ENCODE results near the gene ZER1. TPM values are rescaled to one million over a fixed set of nuclear protein-coding genes. Genes with fewer than 3 reads are reported as not detected.

The ZER1 gene
- polyA plus RNA-seq, 3 donors = 13.4 to 23.3 (median 20.1) TPM

DNA sequence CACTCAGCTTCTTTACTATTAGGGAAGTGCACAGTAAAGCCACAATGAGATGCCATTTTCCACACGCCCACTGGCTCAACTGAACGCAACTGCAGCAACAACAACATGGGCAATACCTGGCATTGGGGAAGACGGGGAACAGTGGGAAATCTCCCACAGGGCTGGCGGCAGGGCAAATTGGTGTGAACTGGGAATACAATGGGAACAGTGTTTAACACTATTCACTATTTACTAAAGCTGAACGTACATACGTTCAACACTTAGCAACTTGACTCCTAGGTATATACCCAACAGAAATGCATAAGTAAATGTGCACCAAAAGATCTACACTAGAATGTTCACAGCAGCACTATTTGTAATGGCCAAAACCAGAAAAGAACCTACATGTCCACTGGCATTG is 14.1 kb downstream of the ZER1 start:
- no peak overlapping the region for H3K27ac ChIP-seq (ENCODE audit: low read depth, low read length)
- 87 to 93% (median 88%) methylated on average over 6 of the region's 6 CpGs for WGBS, 3 donors

DNA sequence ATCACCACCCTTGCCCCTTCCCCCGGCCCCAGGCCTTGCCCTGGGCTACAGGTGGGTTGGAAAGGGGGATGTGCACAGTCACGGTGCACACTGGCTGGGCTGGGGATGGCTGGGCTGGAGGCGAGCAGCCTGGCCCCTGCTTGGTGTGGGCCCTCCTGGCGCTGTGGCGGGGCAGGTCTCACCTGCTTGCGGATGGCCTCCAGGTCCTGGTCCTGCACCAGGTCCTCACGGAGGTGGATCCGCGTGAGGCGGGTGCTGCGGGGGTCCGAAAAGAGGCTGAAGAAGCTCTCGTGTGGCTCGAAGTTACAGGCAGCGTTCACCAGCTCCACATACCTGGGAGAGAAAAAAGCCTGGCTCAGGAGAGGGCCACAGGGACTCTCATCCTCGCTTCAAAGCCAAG is 18.1 kb downstream of the ZER1 start:
- WGBS, 3 donors = 90 to 96% (median 95%) methylated on average over 16 of the region's 16 CpGs

DNA sequence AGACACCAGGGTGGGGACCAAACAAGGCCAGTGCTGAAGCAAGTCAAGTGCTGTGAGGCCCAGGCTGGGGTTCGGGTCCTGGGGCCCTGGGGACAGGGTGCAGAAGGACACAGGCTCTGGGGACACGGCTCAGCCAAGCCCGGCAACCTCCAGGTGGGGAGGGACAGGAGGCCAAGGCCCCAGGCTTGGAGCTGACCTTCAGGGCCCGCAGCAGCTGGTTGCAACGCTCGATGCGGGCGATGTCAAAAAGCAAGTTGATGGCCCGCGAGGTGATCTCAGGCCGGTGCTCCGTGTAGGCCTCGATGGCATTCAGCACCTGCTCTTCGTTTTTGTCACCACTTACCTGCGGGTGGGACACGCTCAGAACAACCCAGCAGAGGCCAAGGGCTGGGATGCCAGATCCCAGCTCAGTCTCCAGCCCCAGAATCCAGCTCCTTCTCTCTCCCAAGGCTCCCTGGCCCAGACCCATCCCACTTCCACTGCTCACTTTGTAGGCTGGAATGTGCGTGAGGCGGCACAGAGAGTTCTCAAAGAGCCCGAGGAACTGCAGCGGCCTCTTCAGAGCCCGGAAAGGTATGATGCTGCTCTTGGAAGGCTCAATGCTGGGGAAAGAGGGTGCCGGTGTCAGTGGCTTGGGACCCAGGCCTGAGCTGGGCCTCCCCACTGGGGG is 20.7 kb downstream of the ZER1 start:
- 92 to 94% (median 94%) methylated on average over 20 to 22 of the region's 22 CpGs for WGBS, 3 donors
- no peak overlapping the region for H3K27ac ChIP-seq (ENCODE audit: low read depth, low read length)

More for the DNA sequence above, 18.1 kb downstream of the ZER1 start:
- H3K27ac ChIP-seq (ENCODE audit: low read depth, low read length) = no peak overlapping the region

DNA sequence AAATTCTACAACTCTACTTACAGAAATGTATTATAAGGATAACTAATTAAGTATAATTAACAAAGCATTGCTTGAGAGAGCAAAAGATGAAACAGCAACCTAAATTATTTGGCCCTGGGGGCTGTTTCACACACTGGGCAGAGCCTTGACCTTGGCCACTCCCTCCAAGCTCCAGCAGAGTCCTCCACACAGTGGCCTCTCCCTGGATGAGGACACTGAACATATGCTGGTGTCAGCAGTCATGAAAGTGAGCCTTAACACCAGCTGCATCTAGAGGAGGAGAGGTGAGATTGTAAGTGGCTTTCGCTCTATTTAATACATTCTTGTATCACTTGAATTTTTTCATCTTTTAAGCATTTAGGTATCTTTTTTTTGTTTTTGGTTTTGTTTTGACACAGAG is 24.5 kb downstream of the ZER1 start:
- WGBS, 3 donors = 91 to 100% (median 98%) methylated on average over 1 of the region's 1 CpG

DNA sequence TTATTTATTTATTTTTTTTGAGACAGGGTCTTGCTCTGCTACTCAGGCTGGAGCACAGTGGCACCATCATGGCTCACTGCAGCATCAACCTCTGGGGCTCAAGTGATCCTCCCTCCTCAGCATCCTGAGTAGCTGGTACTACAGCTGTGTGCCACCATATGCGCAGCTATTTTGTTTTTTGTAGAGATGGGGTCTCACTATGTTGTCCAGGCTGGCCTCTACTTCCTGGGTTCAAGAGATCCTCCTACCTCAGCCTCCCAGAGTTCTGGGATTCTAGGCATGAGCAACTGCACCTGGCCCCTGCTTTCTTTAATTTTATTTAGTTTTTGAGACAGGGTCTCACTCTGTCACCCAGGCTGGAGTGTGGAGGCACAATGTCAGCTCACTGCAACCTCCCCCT is 28.3 kb downstream of the ZER1 start:
- H3K27ac ChIP-seq (ENCODE audit: low read depth, low read length) = no peak overlapping the region
- 94 to 100% (median 100%) methylated on average over 1 of the region's 1 CpG for WGBS, 3 donors

More for the DNA sequence above, 24.5 kb downstream of the ZER1 start:
- H3K27ac ChIP-seq (ENCODE audit: low read depth, low read length) = no peak overlapping the region

DNA sequence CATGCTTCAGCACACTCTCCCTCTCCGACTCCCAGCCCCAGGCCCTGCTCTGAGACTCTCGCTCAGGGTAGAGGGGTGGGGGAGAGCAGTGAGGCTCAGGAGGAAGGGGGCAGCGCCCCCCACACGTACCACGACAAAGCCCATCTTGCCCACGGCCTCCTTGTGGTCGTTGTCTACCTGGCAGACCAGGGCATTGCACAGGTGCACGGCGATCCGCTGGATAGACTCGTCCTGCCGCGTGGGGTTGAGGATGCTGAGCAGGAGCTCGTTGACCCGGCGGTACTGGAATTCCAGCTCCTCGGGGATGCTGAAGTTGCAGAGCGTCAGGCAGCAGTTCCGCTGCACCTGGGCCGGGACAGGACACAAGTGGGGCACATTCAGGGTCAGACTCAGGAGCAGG is 29.3 kb downstream of the ZER1 start:
- no peak overlapping the region for H3K27ac ChIP-seq (ENCODE audit: low read depth, low read length)
- 83 to 89% (median 84%) methylated on average over 20 of the region's 20 CpGs for whole genome bisulfite sequencing, 3 donors

DNA sequence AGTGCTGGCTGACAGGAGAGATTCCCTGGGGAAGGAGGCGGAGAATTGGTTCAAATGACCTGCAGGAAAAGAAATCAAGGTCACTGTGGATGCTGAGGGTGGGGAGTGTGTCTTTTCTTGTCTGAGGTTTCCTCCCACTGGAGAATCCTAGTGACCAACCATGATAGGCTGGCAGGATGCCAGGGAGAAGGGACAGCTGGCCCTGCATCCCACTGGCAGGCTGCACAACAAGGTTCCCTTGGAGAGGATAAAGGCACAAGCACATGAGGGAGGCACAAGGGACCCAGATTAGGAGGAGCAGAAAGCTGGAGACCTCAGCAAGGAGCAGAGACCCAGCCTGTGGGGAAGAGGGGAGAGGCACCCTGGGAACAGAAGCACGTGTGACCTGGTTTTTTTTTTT is 36.4 kb downstream of the ZER1 start:
- WGBS, 3 donors = 69 to 94% (median 76%) methylated on average over 1 to 2 of the region's 2 CpGs
- H3K27ac ChIP-seq (ENCODE audit: low read depth, low read length) = no peak overlapping the region

DNA sequence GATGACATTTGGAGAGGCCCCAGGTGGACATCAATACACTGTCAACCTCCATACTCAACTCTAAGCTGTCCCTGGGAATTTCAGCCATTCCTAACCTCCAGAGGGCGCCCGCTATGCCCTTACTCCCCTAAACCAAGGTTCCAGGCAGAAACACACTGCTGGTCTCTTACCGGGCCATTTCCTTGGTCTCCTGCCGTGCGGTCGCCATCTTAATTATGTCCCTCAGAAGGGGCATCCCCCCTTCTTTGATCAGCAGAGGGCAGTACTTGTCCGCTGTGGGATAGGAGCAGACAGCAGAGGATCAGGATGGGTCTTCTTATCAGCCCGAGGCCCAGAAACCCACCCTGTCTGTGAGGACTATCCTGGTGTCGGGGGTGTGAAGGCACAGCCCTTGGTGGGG is 38.5 kb downstream of the ZER1 start:
- no peak overlapping the region for H3K27ac ChIP-seq (ENCODE audit: low read depth, low read length)
- WGBS, 3 donors = 14 to 41% (median 40%) methylated on average over 9 of the region's 9 CpGs

DNA sequence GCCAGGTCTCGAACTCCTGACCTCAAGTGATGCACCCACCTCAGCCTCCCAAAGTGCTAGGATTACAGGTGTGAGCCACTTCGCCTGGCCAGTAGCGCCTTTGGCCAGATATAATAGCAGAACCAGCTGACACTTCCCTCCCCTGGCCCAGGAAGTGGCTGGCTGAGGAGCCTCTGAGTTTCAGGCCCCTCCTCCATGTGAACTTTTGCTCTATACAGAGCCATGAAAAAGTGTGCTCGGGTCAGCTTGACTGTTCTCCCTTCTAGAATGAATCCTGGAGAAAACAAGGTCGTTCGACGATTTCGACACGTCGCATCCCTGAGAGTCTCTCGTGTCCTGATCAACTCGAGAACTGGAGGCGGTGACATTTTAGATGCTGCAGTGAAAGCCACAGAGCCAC is 39.2 kb downstream of the ZER1 start:
- no peak overlapping the region for H3K27ac ChIP-seq (ENCODE audit: low read depth, low read length)
- 82 to 91% (median 85%) methylated on average over 13 of the region's 13 CpGs for WGBS, 3 donors

DNA sequence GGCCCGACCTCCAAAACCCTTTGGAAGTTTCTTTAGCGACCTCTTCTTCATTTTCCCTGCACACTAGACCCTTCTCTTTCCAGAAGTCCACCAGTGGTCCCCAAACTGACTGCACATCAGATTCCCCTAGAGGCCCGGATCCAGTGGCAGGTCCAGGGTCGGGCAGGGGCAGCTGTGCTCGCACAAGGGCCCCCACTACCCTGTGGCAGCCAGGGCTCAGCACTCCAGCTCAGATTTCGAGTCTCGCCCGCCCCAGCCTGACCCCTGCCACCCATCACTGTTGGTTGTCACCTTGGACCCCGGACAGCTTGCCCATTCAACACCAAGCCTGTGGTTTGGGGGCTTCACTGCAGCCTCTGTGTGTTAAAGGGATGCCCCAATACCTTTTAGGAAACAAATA is 40.0 kb downstream of the ZER1 start:
- WGBS, 3 donors = 79 to 86% (median 83%) methylated on average over 9 of the region's 9 CpGs
- H3K27ac ChIP-seq (ENCODE audit: low read depth, low read length) = no peak overlapping the region

DNA sequence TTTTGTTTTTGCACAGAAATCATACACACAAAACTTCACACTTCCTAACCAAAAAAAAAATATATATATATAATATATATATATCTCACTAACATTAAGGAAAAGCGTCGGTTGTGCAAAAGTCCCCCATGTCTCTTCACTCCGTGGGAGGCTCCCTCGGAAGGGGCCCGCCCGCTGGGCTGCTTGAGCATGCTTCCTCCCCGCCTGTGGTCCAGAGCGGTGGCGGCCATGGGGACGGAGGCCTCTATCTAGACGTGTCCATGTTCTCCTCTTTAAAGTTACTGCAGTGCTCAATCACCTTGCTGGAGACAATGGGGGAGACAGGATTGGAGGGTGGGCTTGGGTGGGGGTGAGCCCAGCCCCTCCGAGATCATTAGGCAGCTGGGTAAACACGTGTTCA is 40.6 kb downstream of the ZER1 start:
- WGBS, 3 donors = 82 to 86% (median 85%) methylated on average over 13 of the region's 13 CpGs
- no peak overlapping the region for H3K27ac ChIP-seq (ENCODE audit: low read depth, low read length)

DNA sequence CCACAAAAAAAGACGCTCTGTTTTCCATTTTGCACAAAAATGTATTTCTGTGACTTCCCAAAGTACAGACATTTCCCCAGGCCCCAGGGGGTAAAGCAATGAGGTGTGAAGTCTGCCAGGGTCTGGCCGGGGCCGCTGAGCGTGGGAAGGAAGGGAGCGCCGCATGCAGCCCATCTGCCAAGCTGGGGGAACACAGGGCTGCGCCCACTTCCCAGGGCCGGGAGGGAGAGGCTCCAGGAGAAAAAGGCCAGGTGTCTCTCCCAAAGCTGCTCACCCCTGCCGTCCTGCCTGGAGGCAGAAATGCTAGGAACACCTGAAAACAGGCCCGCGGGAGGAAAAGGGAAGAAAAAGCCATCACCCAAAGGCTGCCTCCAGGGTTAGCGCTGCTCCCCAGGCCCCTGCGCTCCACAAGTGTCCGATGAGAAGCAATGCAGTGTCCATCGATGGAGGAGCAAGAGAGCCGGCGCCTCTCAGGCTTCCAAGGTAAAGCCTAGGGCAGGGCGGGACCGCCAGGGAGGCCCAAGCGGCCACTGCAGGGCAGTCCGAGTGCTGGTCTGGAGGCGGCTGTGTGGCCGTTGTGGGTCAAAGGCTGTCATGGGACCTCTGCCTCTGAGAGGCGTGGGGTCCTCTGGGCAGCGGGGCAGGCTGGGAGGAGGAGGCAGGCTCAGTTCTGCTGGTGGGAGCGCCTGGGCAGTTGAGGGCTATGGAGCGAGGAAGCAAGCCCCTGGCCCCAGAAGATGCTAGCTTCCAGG is 41.8 kb downstream of the ZER1 start:
- WGBS, 3 donors = 91% methylated on average over 27 of the region's 27 CpGs
- no peak overlapping the region for H3K27ac ChIP-seq (ENCODE audit: low read depth, low read length)

DNA sequence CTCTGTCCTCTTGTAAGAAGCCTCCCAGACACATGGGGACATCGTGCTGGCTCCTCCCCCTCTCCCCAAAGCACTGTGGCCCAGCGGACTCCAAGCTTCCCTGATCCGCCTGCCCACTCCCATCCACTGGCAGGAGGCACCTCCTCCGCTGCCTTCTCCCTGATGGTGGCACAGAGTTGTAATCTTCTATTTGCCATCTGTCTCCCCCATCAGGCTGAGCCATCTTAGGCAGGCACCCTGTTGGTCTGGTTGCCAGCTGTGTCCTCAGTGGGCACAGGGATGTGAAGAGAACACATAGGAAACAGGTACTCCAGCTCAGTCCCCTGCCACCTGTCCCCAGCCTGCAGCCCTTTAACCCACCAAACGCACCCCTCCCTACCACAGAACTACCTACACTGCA is 42.4 kb downstream of the ZER1 start:
- WGBS, 3 donors = 73 to 82% (median 76%) methylated on average over 5 of the region's 5 CpGs
- no peak overlapping the region for H3K27ac ChIP-seq (ENCODE audit: low read depth, low read length)

DNA sequence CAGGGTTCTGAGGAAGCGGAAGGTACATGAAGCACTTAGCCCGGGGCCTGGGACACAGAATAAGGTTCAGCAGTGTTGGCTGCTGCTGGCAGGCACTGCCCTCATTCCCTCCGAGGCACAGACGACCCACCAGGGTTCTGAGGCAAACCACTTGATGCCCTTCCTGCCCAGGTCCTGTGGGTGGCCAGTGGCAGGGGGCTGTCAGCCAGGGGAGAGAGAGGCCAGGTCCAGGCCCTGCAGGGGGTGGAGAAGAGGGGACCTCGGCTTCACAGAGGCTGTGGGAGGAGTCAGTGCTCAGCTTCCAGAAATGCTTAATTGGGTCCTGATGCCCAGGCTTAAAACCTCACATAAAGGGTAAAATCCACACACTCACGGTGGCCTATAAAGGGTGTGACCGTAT is 43.4 kb downstream of the ZER1 start:
- 74 to 79% (median 76%) methylated on average over 7 of the region's 7 CpGs for WGBS, 3 donors
- no peak overlapping the region for H3K27ac ChIP-seq (ENCODE audit: low read depth, low read length)

DNA sequence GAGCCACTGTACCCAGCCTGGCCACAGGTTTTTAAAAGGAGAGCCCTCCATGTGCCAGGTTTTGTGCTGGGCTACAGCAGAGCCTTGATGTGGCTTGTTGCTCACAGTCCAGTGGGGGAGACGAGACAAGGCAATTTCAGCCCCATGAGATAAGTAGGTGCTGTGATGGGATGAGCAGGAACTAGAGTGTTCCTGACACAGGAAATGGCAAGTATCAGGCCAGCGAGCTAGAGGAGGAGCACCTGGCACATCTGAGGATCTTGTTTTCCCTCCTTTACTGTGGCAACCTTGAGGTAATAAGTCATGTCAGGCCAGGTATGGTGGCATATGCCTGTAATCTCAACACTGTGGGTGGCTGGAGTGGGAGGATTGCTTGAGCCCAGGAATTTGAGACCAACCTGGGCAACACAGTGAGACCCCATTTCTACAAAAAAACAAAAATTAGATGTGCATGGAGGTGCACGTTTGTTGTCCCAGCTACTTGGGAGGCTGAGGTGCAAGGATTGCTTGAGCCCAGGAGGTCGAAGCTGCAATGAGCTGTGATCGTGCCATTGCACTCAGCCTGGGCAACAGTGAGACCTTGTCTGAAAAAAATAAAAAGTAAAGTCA is 44.0 kb downstream of the ZER1 start:
- 77 to 97% (median 79%) methylated on average over 5 of the region's 5 CpGs for WGBS, 3 donors

DNA sequence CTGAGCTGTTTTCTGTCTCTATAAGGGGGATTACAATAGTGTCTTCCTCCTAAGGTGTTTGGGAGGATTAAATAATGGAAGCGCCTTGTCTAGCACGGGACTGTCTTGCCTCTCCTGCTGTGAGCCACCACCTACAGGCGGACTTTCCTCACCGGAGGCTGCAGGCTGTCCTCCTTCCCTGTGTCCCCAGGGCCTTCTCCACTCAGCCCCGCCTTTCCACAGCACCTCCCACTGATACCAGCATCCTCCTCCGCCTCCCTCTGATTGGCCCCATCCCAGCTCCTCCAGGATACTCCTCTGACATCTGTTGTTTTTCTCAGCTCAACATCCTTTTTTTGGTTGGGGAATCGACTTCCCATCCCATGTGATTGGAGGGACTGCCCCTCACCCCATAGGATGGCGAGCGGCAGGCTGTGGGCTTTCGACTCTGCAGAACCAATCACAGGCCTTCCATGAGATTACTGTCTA is 46.9 kb downstream of the ZER1 start:
- H3K27ac ChIP-seq (ENCODE audit: low read depth, low read length) = no peak overlapping the region
- 19 to 27% (median 23%) methylated on average over 10 of the region's 10 CpGs for WGBS, 3 donors

More for the DNA sequence above, 44.0 kb downstream of the ZER1 start:
- no peak overlapping the region for H3K27ac ChIP-seq (ENCODE audit: low read depth, low read length)

DNA sequence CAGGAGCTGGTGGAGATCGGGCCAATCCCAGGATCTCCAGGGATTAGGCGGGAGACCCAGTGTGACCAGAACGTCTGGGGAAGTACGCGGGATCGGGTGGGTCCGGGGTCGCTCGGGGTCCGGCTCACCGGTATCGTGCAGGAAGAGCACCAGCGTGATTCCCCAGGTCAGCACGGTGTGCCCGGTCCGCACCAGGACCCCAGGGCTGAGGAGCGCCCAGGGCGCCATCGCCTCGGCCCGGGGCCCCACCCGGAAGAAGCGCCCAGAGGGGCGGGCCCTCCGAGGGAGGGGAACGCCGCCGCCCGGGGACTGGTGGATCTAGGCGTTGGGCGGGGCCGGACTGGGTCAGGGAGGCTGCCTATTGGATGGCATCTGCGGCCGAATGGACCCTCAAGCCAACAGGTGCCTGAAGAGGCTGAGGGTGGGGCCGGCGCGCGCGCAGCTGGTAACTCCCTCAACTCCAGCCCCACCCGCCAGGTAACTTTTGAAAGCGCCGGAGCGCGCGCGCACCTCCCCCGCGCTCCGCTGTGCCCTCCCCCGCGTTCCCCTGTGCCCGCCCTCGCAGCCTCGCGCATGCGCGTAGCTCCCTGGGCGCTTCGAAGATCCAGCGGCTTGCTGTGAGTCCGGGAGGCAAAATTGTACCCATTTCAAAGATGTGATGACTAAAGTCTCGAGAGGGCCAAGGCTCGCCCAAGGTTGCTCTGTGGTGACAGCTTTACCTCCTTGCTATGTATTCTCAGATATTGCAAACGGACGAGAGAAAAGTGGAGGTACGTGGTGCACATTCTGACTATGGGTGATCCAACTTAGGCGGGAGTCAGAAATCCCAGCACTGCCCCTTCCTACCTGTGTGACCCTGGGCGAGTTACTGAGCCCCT is 47.6 kb downstream of the ZER1 start, which contains the start of gene ZDHHC12:
TSS of gene ZDHHC12 (minus strand) at position 262 of the 878 bp plus-strand sequence. CDS start at position 228, 34 bp downstream.
- H3K27ac ChIP-seq (ENCODE audit: low read depth, low read length) = no peak within 1 kb of the TSS
- WGBS, 3 donors = 1 to 2% (median 2%) methylated on average over 56 to 67 of the region's 68 CpGs

DNA sequence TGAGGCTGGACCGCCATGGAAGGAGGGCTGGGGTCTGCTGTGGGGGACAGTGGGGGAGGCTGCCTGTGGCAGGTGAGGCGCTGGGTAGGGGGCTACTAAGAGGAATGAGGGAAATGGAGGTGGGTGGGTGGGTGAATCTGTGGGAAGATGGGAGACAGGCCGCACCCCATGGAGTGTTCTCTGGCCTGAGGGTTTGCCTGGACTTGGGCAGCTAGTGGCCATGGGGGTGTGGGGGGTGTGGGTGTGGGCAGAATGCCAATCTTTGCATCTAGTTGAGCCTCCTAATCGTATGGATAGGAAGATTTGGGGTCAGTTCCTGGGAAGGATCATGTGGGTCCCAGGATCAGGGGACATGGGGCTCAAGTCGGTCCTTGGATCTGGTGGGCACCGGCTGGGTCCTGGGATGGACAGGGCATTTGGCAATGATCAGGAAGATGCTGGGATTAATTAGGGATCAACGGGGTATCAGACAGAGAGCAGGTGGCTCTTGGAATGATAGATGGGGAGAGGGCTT is 48.3 kb downstream of the ZER1 start:
- WGBS, 3 donors = 28 to 43% (median 40%) methylated on average over 6 to 7 of the region's 7 CpGs
- no peak overlapping the region for H3K27ac ChIP-seq (ENCODE audit: low read depth, low read length)

Measured in adipose tissue (tissue), 3 donors.